NCI-H146 (cell line): Measurements from ENCODE around the gene INF2.
"Not testable (repeated sequence)": the region's sequence is repeated elsewhere in the genome, so short reads cannot be mapped to it uniquely, and the experiment has no call there.

Source experiments
- DNase-seq: peaks from one replicate; lab custom pipeline; 2025; lab: John Stamatoyannopoulos, UW

INF2 gene

DNA sequence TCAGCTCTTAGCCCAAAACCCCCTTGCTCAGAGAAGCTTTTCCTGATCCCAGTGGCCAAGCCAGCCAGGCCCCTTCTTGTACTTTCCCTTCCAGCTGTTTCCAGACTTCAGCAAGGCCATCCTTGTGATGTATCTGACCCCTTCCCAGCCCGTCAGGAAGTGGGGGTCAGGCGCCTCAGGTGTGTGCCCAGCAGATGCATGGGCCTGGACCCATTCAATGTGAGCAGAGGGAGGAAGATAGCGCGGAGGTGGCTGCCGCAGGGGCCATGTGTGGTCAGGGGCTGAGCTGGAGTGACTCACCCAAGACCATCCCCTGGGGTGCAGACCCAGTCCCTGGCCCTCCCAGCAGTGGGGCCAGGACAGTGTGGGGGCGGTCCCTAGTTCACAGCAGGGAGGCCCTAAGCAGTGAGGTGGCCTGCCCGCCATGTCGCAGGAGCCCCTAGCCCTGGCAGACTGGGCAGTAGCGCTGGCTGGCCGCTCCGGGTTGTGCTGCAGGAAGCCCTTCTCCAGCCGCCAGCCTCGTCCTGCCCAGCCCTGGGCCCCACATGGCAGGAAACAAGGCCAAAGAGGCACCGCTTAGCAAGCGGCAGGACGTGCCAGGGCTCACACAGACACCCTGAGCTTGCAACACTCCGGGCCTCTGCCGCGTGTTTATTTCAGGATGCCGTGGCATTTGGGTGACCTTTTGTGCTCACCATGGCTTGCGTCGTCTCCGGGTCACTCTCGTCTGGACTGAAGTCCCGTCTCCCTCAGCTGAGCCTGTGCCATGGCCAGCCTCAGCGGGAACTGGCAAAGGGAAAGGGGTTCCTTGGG, 46.6 kb downstream of the INF2 start:
- DNase-seq: no peak

DNA sequence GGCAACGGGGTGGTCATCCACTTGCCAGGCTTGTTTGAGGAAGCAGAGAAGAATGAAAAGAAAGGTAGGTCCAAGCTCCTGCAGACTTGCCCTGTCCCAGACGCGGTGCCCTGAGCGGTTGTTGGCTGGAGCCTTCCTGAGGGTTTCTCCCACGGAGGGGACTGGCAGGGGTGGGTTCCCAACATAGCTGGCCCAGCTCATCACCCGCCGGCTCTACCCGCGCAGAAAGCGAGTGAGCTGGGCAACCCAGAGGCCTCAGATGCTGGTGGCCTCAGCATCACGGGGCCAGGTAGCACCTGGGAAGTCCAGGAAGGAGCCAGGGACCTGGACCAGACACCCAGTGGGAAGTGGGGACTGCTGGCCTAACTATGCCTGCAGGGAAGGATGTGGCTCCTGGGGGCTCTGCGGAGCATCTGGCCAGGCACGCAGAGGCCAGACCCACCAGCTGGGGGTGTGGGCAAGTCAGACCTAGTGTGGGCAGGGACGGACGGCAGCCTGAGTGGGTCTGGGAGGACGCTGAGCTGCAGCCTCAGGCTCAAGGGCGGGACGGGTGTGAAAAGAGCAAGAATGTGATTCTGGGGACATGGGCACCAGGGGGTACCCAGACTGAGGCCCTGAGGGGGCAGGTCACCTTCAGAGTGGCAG, 49.1 kb downstream of the INF2 start:
- DNase-seq: no peak

DNA sequence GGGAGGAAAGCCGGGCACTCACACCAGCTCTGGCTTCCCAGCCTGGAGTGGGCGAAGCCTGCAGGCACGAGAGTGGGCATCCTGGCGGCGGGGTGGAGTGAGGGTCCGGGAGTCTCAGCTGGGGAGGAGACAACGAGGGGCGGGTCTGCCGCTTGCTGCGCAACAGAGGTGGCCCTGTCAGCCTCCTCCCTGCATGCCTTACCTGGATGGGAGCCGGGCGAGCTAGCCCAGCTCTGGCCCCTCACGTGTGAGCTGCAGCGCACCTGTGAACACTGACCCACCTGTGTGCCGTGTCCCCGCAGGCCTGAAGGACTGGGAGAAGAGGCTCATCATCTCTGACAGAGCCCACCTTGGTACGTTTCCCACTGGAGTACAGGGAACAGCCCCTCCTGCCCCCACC, 49.6 kb downstream of the INF2 start:
- DNase-seq: no peak

DNA sequence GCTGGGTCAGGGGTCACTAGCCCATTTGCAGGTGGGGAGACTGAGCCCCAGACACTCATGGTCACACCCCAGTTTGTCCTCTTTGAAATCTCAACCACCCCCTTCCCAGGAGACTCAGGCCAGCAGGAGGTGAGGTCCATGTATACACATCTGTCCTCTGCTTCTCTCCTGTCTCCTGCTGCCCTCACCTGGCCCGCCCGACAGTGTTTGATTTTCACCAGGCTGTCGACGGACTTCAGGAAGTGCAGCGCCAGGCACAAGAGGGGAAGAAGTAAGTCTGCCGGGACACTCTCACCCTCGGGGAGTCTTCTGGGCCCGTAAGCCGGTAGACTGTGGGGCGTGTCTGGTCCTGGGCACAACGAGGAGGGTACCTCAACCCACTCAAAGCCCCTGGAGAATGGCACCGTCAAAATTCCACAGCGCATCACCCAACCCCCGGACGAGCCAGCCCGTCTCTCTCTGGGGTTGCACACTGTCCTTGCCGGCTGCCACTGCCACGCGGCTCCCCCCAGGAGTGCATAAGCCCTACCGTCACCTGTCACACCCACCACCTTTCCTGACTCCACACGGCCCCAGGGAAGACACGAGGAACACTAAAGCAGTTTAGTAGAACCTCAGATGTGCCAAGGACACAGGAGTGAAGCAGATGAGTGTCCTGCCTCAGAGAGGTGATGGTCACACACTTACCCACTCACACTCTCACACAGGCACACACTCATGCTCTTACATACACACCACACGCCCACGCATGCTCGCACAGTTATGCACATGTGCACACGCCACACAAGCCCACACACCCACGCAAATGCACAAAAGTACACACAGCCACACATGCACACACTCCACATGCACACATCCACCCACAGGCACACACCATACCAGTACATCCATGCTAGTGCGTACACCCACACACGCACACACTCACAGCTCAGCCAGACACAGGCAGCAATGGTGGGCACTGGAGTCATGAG, 50.4 kb downstream of the INF2 start:
- DNase-seq: peak; percentile 65

DNA sequence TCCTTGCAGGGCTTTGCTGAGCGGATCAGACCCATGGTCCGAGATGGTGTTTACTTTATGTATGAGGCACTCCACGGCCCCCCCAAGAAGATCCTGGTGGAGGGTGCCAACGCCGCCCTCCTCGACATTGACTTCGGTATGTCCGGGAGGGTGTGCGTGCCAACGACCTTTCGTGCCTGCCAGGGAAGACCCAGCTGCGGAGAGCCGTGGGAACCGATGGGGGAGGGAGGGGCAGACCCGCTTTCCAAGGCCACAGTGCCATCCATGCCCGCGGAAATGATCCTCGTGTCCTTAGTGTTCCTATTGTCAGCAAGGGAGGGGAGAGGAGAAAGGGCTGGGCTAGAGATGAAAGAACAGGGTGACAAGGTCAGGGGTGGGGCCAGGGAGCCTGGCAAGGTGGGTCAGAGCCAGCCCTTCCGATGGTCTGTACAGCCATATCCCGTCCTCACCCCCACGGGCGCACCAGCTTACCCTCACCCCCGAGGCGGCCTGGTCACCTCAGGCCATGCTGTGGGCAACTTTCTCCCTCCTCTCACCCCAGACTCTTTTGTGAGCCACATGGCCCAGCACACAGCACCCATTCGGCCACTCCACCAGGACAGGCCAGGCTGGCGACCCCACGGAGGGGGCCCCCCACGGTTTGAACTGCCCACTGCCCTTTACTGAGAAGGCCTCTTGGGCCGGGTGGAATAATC, 51.8 kb downstream of the INF2 start:
- no peak for DNase-seq

DNA sequence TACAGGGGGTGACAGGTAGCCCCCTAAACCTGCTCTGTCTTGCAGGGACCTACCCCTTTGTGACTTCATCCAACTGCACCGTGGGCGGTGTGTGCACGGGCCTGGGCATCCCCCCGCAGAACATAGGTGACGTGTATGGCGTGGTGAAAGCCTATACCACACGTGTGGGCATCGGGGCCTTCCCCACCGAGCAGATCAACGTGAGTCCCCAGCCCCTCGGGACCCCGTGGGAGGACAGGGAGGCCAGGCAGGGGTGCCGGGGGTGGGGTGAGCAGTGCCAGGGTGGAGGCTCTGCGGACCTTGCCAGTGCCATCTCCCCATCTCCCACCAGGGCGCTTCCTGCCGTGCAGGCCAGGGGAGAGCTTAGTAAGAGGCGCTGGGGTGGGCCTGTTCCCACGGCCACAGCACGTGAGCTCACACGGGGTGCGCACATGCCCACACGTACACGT, 52.4 kb downstream of the INF2 start:
- no peak for DNase-seq

DNA sequence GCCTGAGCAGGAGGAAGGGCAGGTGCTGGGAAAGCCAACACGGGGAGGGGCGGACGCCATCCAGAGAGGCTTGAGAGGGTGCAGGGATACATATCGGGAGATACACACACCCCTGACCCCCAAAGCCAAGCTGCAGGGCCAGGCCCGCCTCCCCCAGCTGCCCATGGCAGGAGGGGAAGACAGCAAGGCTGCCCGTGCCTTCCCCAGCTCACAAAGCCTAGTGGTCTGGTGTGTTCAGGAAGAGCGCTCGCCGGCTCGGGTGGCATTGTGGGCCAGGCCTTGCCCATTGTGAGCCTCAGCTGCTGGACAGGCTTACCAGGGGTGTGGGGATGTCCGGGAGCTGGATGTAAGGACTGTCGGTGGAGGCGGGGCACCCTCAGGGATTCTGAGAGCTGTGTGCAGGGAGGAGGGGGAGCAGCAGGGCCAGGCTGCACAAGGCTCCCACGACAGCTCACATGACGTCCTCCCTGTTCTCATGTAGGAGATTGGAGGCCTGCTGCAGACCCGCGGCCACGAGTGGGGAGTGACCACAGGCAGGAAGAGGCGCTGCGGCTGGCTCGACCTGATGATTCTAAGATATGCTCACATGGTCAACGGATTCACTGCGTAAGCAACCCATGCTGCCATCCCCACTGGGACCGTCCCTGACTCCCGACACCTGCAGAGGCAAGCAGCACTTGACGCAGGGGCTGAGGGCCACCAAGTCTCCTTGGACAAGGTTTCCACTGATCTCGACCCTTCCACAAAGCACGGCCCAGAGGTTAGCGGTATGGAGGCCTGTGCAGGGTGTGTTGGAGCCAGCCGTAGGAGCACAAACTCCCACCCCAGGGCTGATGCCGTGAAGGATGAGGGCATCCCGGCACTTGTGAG, 53.4 kb downstream of the INF2 start:
- no peak for DNase-seq

DNA sequence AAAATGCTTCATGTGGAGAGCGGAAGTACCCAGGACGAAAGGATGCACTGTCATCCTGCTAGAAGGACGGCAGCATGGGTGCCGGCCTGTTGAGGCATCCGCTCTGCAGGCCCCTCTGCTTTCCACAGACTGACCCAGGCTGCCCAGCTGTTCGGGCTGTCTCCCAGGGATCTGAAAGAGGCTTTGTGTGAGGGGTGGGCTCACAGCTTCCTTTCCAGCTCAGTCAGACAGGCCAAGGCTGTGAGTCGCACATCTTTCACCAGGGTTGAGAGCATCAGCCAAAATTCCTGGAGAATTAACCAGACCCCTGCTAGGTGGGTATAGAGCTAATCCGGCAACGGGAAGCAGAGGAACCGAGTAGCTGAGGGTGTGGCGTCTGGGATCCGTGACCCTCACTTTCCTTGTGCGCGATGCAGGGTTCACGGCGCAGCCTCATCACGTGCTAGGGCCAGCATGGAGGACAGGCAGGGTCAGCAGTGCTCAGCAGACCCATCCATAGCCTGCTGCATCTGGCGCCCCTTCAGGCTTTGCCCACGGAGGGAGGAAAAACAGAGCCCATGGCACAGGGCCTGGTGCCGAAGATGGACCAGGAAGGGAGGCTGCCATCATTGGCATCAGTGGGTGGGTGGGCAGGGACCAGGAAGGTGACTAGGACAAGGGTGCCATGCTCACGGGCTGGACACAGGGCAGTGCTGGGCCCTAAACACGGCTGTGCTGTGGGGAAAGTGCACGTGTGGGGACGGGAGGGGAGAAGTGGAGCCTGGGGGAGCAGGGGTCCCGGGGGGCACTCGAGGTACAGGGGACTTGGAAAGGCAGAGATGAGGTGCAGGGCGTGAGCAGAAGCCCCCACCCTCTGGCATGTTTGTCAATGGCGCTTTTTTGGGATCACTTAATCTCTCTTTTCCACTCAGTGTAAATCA, 54.3 kb downstream of the INF2 start:
- no peak for DNase-seq

DNA sequence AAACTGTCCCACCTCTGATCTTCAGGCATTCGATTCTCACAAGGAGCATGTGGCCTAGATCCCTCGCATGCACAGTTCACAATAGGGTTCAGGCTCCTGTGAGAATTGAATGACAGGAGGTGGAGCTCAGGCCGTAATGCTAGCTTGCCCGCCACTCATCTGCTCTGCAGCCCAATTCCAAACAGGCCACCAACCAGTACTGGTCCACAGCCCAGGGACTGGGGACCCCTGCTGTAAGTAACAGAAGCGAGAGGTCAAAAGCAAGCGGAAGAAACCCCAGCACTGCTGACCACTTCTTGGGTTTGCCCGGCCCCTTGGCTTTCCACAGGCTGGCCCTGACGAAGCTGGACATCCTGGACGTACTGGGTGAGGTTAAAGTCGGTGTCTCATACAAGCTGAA, 55.1 kb downstream of the INF2 start:
- no peak for DNase-seq

DNA sequence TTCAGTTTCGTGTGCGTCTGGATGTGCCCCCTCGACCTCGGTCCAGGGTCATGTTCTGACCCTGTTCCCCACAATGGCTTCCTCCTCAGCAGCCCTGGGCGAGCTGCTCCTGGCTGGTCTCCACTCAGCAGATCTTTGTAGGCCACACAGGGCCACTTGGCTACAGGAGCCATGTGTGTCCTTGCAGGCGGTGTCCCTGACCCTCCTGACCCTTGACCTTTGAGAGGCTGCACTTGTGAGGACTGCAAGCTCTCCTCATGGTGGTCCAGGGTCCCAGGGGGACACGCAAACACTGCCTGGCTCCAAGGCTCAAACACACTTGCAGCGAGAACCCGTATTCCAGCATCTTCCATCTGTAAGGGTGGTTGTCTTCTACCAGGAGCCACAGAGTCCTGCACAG, 56.0 kb downstream of the INF2 start:
- DNase-seq: no peak

DNA sequence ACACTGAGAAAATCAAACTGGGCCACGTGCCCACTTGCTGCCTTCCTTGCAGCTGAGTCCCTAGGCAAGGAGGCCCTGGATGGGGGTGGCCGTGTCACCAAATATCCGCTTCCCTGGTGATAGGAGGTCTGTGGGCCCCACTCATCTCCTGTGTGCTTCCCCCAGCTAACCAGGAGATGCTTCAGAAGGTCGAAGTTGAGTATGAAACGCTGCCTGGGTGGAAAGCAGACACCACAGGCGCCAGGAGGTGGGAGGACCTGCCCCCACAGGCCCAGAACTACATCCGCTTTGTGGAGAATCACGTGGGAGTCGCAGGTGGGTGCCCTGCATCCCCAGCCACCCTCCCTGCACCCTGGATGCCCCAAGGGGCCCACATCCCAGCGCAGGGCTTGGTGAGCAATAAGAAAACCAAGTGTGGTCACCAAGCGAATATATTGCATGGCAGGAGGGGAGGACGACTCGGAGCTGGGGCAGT, 56.7 kb downstream of the INF2 start:
- DNase-seq: no peak

DNA sequence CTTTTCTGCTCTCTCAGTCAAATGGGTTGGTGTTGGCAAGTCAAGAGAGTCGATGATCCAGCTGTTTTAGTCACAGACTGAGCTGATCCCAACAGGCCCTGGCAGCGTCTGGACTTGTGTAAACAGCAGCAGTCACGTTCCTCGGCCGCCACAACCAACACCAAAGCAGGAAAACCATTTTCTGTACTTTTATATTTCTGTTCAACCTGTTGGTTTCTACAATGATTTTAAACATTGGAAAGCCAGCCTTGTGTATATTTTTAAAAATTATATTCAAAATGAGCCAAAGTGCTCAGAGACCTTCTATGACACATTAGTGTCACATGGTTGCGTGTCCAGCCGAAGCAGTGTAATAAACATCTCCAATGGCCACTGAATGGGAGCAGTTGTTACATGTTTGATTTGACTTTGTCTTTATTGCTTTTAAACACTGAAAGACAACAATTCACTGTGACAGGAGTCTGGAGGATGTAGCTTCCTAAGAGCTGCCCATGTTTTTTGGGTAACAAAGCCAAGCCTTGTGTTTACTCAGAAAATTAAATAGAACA, 57.6 kb downstream of the INF2 start:
- DNase-seq: no peak

DNA sequence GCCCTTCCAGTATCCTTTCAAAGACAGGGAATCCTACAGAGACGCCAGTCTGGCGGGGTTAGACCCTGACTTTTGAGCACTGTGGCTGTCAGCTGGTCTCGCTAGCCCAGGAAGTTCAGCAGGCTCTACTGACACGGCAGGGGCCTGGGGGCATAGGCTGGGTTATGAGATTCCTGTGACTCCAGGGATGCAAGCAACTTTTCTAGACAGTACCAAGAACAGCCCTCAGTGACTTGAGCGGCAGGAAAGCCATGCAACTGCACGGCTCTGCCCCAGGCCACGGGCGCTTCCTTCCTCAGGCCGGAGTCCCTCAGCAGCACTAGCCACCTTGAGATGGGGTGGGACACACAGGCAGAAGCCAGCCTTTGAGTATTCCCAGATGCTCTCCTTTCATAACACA, 58.5 kb downstream of the INF2 start:
- no peak for DNase-seq

DNA sequence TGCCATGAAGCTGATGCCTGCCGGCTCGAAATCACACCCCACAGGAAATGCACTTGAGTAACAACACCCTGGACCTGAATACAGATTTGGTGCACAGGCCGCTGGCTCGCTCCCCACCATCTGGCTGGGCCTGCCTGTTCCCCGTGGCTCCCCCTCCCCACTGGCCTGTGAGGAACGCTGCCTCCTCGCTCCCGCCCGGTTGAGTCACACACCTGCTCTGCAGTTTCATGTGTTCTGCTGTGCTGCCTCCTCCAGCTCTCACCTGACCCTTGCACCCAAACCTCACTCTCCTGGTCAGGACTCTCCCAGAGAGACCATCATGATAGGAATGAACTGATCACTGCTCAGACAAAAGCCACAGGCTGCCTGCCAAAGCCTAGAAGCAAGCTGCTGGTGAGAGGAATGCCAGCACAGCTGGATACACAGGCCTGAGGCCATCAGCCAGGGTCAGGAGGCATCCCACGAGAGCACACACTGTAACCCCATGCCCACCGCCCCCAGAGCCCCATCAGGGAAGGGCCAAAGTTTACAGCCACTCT, 59.8 kb downstream of the INF2 start:
- DNase-seq: peak; percentile 27

DNA sequence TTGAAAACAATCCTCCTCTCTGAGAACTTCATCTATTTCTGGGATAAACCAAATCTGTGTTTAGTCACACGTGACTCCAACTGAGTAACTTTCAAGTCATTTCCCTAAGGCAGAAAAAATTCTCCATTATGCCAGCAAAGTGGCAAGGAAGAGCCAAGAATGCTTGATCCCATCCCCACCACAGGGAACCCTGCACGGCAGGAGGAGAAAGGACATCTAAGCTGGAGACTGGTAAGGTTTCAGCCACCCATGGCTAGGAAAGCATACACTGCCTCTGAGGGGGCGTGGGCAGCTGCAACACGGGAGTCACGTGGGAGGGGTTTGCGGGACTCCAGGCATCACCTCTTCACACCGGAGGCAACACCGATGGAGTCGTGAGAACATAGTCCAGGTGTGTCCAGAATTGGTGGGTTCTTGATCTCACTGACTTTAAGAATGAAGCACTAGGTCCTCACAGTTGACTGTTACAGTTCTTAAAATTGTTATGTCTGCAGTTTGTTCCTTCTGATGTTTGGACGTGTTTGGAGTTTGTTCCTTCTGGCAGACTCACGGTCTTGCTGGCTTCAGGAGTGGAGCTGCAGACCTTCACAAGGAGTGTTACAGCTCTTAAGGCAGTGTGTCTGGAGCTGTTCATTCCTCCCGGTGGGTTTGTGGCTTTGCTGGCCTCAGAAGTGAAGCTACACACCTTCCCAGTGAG, 60.8 kb downstream of the INF2 start:
- no peak for DNase-seq

DNA sequence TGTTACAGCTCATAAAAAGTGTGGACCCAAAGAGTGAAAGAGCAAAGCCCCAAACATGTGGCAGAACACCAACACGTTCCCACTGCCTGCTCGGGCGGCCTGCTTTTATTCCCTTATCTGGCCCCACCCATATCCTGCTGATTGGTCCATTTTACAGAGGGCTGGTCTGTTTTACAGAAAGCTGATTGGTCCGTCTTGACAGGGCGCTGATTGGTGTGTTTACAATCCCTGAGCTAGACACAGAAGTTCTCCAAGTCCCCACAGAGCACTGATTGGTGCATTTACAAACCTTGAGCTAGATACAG, 61.3 kb downstream of the INF2 start:
- DNase-seq: not testable (repeated sequence)

DNA sequence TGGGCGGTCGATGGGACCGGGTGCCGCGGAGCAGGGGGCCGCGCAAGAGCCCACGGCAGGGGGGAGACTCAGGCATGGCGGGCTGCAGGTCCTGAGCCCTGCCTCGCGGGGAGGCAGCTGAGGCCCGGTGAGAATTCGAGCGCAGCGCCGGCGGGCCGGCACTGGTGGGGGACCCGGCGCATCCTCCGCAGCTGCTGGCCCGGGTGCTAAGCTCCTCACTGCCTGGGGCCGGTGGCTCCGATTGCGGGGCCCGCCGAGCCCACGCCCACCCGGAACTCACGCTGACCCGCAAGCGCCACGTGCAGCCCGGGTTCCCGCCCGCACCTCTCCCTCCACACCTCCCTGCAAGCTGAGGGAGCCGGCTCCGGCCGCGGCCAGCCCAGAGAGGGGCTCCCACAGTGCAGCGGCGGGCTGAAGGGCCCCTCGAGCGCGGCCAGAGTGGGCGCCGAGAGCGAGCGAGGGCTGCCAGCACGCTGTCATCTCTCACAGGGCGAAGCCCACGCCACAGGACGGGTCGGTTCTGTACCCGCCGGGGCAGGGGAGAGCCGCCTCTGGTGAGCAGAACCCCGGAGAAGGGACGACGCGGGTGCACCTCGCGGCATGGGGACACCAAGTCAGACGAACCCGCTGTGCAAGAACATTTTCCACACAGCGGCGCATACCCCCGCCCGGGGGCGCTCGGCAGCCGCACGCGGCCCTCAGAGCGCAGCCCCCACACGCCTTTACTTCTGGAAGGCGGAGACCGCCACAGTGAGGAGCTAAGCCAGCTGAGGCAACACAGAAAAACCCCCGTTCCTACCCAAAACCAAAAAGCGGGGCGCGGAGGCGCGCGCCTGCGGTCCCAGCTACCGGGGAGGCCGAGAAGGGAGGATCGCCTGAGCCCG, 62.4 kb downstream of the INF2 start:
- no peak for DNase-seq

DNA sequence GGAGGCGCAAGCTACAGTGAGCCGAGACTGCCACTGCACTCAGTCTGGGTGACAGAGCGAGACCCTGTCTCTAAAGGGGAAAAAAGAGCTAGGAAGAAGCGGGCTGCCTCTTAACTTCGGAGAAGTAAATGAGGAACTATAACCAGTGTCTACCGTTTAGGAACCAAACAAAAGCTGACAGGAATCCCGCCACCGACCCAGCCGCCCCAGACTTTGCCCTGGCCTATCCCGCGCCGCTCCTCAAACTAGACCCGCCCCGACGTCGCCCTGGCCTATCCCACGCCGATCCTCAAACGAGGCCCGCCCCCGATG, 63.0 kb downstream of the INF2 start:
- no peak for DNase-seq
